CD14-positive monocyte (primary cell): ENCODE data around the gene PSME1. TPM values are rescaled to one million over a fixed set of nuclear protein-coding genes. Genes with fewer than 3 reads are reported as not detected.

Experiments used
- DNase-seq, 3 donors: peaks; one replicate each; pipeline ENCODE4 v3.0.0-alpha.2; 2011 to 2022
- H2AFZ ChIP-seq: 2 replicates; pipeline ENCODE4 v1.6.0; 2012; ENCODE audit warnings: mild to moderate bottlenecking, low read depth, low read length, inconsistent platforms; ENCODE audit not compliant: insufficient read depth, poor library complexity, severe bottlenecking
- H3K27ac ChIP-seq, 2 donors: 1 replicate in 1 of 2; 2 replicates in 1 of 2; pipeline ENCODE4 v1.5.1; 2012 to 2013; ENCODE audit warnings: low read length in 2 of 2, control low read depth in 1 of 2, inconsistent platforms in 1 of 2, low read depth in 1 of 2, mild to moderate bottlenecking in 1 of 2
- H3K27me3 ChIP-seq, 2 donors: one replicate each; pipeline versions ENCODE4 v1.6.0 to v1.6.1; 2011 to 2013; ENCODE audit warnings: low read length in 2 of 2; ENCODE audit not compliant: control insufficient read depth in 2 of 2, insufficient read depth in 2 of 2
- H3K36me3 ChIP-seq, 2 donors: replicated peaks in 1 of 2; 1 replicate in 1 of 2; 2 replicates in 1 of 2; pipeline versions ENCODE4 v1.5.1 to v1.6.1; 2012 to 2013; ENCODE audit warnings: low read length in 2 of 2, control low read depth in 1 of 2, inconsistent platforms in 1 of 2, mild to moderate bottlenecking in 1 of 2; ENCODE audit not compliant: insufficient read depth in 2 of 2, control insufficient read depth in 1 of 2
- H3K4me1 ChIP-seq, 2 donors: 1 replicate in 1 of 2; 2 replicates in 1 of 2; pipeline versions ENCODE4 v1.5.1 to v1.6.1; 2012 to 2013; ENCODE audit warnings: low read length in 2 of 2, control low read depth in 1 of 2, inconsistent platforms in 1 of 2, mild to moderate bottlenecking in 1 of 2, moderate library complexity in 1 of 2; ENCODE audit not compliant: insufficient read depth in 2 of 2, control insufficient read depth in 1 of 2
- H3K4me2 ChIP-seq: replicated peaks from 2 replicates; pipeline ENCODE3; 2012; ENCODE audit warnings: low read length, moderate library complexity, mild to moderate bottlenecking; ENCODE audit not compliant: poor library complexity, severe bottlenecking; ENCODE audit errors: extremely low read depth
- H3K4me3 ChIP-seq, 3 experiments: fragments of 200-600 bp in 1 of 3; sonication (generic) in 1 of 3; replicated peaks in 1 of 3; 1 replicate in 2 of 3; 2 replicates in 1 of 3; pipeline ENCODE4 v1.5.1; 2011 to 2013; ENCODE audit warnings: low read length in 3 of 3, mild to moderate bottlenecking in 3 of 3, control low read depth in 2 of 3, low read depth in 2 of 3, inconsistent platforms in 1 of 3, moderate library complexity in 1 of 3
- H3K79me2 ChIP-seq: 2 replicates; pipeline ENCODE4 v1.6.0; 2012; ENCODE audit warnings: mild to moderate bottlenecking, control low read depth, inconsistent platforms, low read length, moderate library complexity; ENCODE audit not compliant: insufficient read depth
- H3K9ac ChIP-seq: 2 replicates; pipeline ENCODE4 v1.6.0; 2017; ENCODE audit warnings: low read length, mild to moderate bottlenecking; ENCODE audit not compliant: insufficient read depth, poor library complexity, severe bottlenecking
- H3K9me3 ChIP-seq, 2 donors: replicated peaks in 1 of 2; 1 replicate in 1 of 2; 2 replicates in 1 of 2; pipeline versions ENCODE4 v1.5.1 to v1.6.1; 2012 to 2013; ENCODE audit warnings: low read length in 2 of 2, control low read depth in 1 of 2; ENCODE audit not compliant: control insufficient read depth in 1 of 2, insufficient read depth in 1 of 2
- H4K20me1 ChIP-seq: 2 replicates; pipeline ENCODE4 v1.6.0; 2012; ENCODE audit warnings: mild to moderate bottlenecking, low read length, control low read depth, moderate library complexity; ENCODE audit not compliant: insufficient read depth
- H3K27ac Mint-ChIP-seq, 7 donors: one replicate each; pipeline ENCODE4 v1.8.0; 2020; ENCODE audit warnings: mild to moderate bottlenecking in 7 of 7, mixed read lengths in 7 of 7, moderate library complexity in 6 of 7, inconsistent platforms in 2 of 7
- H3K27me3 Mint-ChIP-seq, 3 donors: one replicate each; pipeline ENCODE4 v1.8.0; 2021 to 2022; ENCODE audit warnings: low read depth in 3 of 3, mild to moderate bottlenecking in 3 of 3, mixed read lengths in 3 of 3, moderate library complexity in 3 of 3, inconsistent platforms in 1 of 3
- H3K36me3 Mint-ChIP-seq, 2 donors: one replicate each; pipeline ENCODE4 v1.8.0; 2020; ENCODE audit warnings: mixed read lengths in 2 of 2, inconsistent platforms in 1 of 2, mild to moderate bottlenecking in 1 of 2
- H3K4me1 Mint-ChIP-seq: one replicate; pipeline ENCODE4 v1.8.0; 2020; ENCODE audit warnings: mild to moderate bottlenecking, mixed read lengths
- H3K4me3 Mint-ChIP-seq, 2 donors: one replicate each; pipeline ENCODE4 v1.8.0; 2020; ENCODE audit warnings: mild to moderate bottlenecking in 2 of 2, mixed read lengths in 2 of 2, moderate library complexity in 1 of 2
- H3K9me3 Mint-ChIP-seq, 7 donors: one replicate each; pipeline ENCODE4 v1.8.0; 2020 to 2022; ENCODE audit warnings: mixed read lengths in 7 of 7, mild to moderate bottlenecking in 6 of 7, moderate library complexity in 6 of 7, inconsistent platforms in 2 of 7
- CTCF ChIP-seq: fragments of 200-600 bp; IDR thresholded peaks from one replicate; pipeline ENCODE4 v1.8.0; 2022; ENCODE audit warnings: antibody characterized with exemption, mild to moderate bottlenecking
- WGBS: methylation state at CpG from one replicate; pipeline ENCODE4 v1.1.5; 2013; ENCODE audit warnings: missing lambda C conversion rate; ENCODE audit not compliant: insufficient coverage; 5-methylcytosine and 5-hydroxymethylcytosine counted together
- intact Hi-C, 2 donors: fragments of 100-400 bp; cut with micrococcal nuclease; formaldehyde crosslinking; loops; one replicate each; pipeline versions ENCODE4 v1.15.0 to v1.15.1; 2023
- polyA plus RNA-seq, 3 donors: library from polyadenylated mRNA; depleted of rRNA in 1 of 3; unstranded in 2 of 3; stranded (reverse) in 1 of 3; fragments of 300-500 nt in 2 of 3; fragments of >200 nt in 1 of 3; fragmentation: Illumina TruSeq in 2 of 3; gene quantifications; 1 replicate in 2 of 3; 2 replicates in 1 of 3; pipeline ENCODE4 v1.2.3, GENCODE V29; 2012 to 2021

The PSME1 gene
- polyA plus RNA-seq, 3 donors = 435 to 759 (median 729) TPM

GRCh38 chr14:24172871-24173281 lies 36.9 kb downstream of the PSME1 start:
- H3K4me1 Mint-ChIP-seq = peaks cover 31% of the 10 kb centered on the region
- Histone ChIP-seq H3K4me1 (peaks cover 22 to 31% of the 10 kb centered on the region in 2 donors), H3K9ac (no peak overlapping the region), H3K36me3 (peaks cover 36 to 62% of the 10 kb centered on the region in 2 donors), H3K27ac (no peak overlapping the region), H3K4me2 (no peak overlapping the region), H3K27me3 (no peaks in the 10 kb centered on the region), H4K20me1 (peaks cover 28% of the 10 kb centered on the region), H3K9me3 (no peaks in the 10 kb centered on the region), H2AFZ (no peak overlapping the region), H3K4me3 (peak overlapping the region in 1 of 3 experiments; percentile 68), H3K79me2 (no peaks in the 10 kb centered on the region)
- no peak for TF ChIP-seq CTCF
- peaks cover 62 to 79% of the 10 kb centered on the region in 2 donors for H3K36me3 Mint-ChIP-seq
- peaks cover 0 to 2% (median 0%) of the 10 kb centered on the region in 7 donors for H3K9me3 Mint-ChIP-seq
- H3K27ac Mint-ChIP-seq = peak overlapping the region in 1 of 7 donors; percentile 37
- H3K4me3 Mint-ChIP-seq = no peak overlapping the region
- whole genome bisulfite sequencing = 64% methylated on average over 15 of the region's 20 CpGs
- peaks cover 10 to 19% (median 16%) of the 10 kb centered on the region in 3 donors for H3K27me3 Mint-ChIP-seq
- no peak for DNase-seq
- intact Hi-C loops = no loop called here

GRCh38 chr14:24176599-24176998 lies 40.6 kb downstream of the PSME1 start:
- Histone ChIP-seq H3K79me2 (no peaks in the 10 kb centered on the region), H3K4me2 (no peak overlapping the region), H3K4me3 (no peak overlapping the region), H3K27me3 (no peaks in the 10 kb centered on the region), H3K27ac (no peak overlapping the region), H3K4me1 (peaks cover 9 to 11% of the 10 kb centered on the region in 2 donors), H3K9me3 (no peaks in the 10 kb centered on the region), H2AFZ (no peak overlapping the region), H3K36me3 (peaks cover 62 to 80% of the 10 kb centered on the region in 2 donors), H4K20me1 (peaks cover 17% of the 10 kb centered on the region), H3K9ac (no peak overlapping the region)
- no peak for DNase-seq
- H3K27me3 Mint-ChIP-seq = peaks cover 4 to 7% (median 7%) of the 10 kb centered on the region in 3 donors
- H3K4me1 Mint-ChIP-seq = peaks cover 9% of the 10 kb centered on the region
- TF ChIP-seq CTCF = no peak
- H3K4me3 Mint-ChIP-seq = no peak overlapping the region
- peaks cover 75 to 88% of the 10 kb centered on the region in 2 donors for H3K36me3 Mint-ChIP-seq
- peak overlapping the region in 1 of 7 donors; percentile 54 for H3K27ac Mint-ChIP-seq
- H3K9me3 Mint-ChIP-seq = no peaks in the 10 kb centered on the region
- WGBS = 99% methylated on average over 5 of the region's 5 CpGs
- intact Hi-C loops = no loop called here
